CD4-positive, alpha-beta T cell treated with Interleukin-4 for 4 hours (primary cell): ENCODE measurements around the gene ADAM19.

ENCODE experiments used
- DNase-seq: peaks from one replicate; pipeline ENCODE4 v3.0.0-alpha.2; 2020

ADAM19 gene

GRCh38 chr5:157481666-157482065 lies 93.9 kb downstream of the ADAM19 start:
- no peak for DNase-seq

GRCh38 chr5:157481265-157481664 lies 94.3 kb downstream of the ADAM19 start:
- DNase-seq = no peak

- DNase-seq = no peak
These were observed 95.7 kb downstream of the ADAM19 start for GRCh38 chr5:157479612-157480510.

- no peak for DNase-seq
These were observed 96.4 kb downstream of the ADAM19 start for GRCh38 chr5:157479166-157479565.

GRCh38 chr5:157478726-157479125 lies 96.8 kb downstream of the ADAM19 start:
- DNase-seq = no peak

- no peak for DNase-seq
These were observed 97.6 kb downstream of the ADAM19 start for GRCh38 chr5:157477814-157478494.

GRCh38 chr5:157476702-157477408 lies 98.7 kb downstream of the ADAM19 start:
- peak; percentile 48 for DNase-seq

- no peak for DNase-seq
These were observed 100.1 kb downstream of the ADAM19 start for GRCh38 chr5:157475432-157475831.

GRCh38 chr5:157473383-157474320 lies 101.9 kb downstream of the ADAM19 start:
- no peak for DNase-seq

DNA sequence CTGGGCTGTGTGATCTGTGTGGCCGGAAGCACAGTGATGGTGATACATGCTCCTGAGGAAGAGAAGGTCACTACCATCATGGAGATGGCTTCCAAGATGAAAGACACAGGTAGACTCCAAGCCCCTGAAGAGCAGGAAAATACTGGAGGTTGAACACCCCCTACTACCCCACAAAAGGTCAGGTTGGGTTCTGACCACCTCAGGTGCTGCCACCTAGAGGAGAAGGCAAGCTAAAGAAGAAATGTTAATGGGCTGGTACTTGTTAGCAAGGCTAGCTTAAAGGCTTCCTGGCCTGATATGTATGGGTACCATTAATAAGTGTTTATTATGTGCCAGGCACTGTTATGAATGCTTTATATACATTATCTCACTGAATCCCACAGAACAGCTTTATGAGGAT lies 103.9 kb downstream of the ADAM19 start:
- DNase-seq = no peak

GRCh38 chr5:157470631-157471030 lies 104.9 kb downstream of the ADAM19 start:
- DNase-seq = no peak

DNA sequence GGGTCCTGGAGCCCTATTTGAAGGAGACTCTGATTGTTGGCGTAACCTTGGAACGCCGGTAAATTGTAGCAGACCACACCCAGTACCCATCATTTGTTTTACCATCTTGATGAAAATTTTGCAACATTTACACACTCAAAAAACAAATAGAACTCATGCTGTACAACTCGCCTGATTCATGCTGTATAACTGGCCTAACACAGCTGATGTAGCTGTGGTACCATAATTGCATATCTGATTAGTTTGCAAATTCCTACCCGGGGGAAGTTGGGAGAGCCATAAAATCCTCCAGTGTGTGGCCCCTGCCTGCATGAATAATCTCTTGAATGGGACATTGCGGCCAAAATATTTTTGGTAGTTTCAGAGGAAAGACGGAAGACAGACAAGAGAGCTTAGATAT lies 105.9 kb downstream of the ADAM19 start:
- no peak for DNase-seq

GRCh38 chr5:157469073-157469472 lies 106.5 kb downstream of the ADAM19 start:
- no peak for DNase-seq

DNA sequence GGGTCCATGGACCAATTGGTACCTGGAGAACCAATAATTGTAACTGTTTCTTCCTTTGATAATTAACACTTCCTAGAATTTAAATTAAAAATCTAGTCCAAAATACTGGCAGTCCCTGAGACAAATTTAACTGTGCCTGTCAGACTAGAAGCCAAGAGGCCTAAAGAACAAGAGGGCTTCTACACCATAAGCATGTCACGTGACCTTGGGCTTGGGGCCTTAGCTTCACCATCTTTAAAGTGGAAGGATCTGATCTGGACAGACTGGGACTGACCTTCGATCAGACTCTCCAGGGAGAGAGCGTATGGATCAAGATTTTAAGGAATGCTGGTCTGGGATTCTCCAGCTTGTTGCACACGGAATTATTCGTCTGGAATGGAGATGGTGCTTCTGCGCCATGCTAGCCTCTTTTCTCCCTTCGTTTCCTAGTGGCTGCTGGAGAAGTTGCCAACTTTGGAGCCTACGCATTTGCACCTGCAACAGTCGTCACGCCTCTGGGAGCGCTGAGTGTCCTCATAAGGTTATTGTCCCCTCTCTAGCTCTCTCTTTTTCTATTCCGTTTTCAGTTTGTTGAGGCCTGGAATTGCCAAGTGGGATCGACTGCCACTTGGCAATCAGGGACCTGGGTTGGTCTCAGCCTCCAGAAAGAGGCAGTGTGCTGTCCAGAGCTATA lies 107.1 kb downstream of the ADAM19 start:
- DNase-seq = no peak

DNA sequence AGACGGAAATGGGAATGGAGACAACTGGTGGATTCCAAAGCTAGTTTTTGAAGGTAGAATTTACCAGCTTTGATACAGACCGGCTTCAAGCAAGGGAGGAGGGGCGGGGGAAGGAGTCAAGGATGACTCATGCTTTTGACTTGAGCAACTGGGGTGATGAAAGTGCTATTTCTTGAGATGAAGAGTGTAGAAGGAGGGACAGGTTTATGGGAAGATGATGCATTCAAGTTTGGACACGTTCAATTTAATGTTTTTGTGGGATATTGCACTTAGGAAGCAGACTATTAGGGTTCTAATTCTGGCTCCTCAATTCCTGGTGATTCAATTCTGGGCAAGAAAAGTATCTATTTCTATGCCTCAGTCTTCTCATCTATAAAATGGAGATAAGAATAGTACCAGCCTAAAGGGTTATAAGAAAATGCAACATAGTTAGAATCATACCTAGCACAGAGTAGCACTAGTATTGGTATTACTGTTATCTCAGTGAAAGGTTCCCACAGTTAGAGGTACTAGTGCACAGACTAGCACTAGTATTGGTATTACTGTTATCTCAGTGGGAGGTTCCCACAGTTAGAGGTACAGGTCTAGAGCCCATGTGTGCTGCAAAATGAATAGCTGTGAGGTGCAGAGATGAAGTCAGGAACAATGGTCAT lies 110.9 kb downstream of the ADAM19 start:
- DNase-seq = peak; percentile 47

DNA sequence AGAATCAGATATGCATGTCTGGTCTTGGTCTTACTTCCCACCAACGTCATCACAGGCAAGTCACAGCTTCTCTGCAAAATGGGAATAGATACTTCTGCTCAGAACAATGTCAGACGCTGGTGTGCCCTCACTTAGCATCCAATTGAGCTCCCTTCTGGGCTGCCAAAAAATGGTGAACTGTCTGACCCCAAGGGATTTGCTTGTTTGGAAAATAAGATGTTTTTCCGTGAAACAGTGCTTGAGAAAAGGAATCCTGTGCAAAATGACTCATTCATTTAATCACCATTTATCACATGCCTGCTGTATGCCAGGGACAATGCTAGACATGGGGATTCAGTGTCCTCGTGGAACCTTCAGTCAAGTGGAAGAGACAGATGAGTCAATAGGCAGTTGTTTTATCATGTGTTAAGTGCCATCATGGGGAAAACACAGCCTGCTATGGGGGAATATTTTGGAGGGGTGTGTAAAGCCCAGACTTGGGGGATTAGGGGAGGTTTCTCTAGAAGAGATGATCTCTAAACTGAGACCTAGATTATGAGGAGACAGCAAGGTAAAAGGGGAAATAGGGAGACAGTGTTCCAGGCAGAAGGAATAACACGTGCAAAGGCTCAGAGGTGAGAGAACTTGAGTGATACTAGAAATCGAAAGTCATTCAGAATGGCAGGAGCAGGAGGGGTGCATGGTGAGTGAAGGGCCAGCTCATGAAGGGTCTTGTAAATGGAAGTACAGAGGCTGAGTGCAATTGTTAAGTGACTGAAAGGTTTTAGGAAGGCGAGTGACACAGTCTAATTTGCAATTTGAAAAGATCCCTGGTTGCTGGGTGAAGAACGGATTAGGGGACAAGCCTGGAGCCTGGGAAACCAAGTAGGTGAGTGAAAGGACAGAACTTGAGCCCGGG lies 111.7 kb downstream of the ADAM19 start:
- DNase-seq = no peak

- DNase-seq = no peak
These were observed 112.5 kb downstream of the ADAM19 start for GRCh38 chr5:157463081-157463480.

GRCh38 chr5:157460921-157461792 lies 114.4 kb downstream of the ADAM19 start:
- no peak for DNase-seq
